ENCODE measurements around the gene TAF11L8.
"Not testable (repeated sequence)": the region's sequence is repeated elsewhere in the genome, so short reads cannot be mapped to it uniquely, and the experiment has no call there.

The TAF11L8 gene

DNA sequence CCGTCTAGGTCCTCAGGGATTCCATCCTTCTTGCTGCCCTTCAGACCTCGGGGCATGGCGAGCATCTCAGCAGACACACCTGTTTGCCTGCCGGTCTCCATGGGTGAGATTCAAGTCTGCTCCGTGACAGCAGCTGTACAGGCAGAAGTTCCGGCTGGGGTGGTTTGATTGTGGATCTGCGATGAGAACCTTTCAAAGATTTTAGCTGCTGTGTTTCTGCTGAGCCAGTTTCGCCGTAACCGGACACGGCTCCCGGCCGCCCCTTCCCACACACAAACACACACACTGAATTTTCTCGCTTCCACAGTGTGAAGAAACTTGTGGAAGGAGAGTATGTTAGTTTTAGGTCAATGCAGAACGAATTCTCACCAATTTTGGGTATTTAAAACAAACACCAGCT, 7.0 kb upstream of the TAF11L8 start, which contains the start of gene TAF11L10:
Gene TAF11L10, minus strand, starts transcription at position 101 of the 400 bp plus-strand sequence.
- H3K27me3 ChIP-seq (ENCODE audit: control insufficient read depth, insufficient read depth, low read length); H3K27ac ChIP-seq (ENCODE audit: low read length); H3K4me3 ChIP-seq (ENCODE audit: low read length); H3K9me3 ChIP-seq (ENCODE audit: control insufficient read depth, insufficient read depth, low read length); DNase-seq (ENCODE audit: low read depth, low spot score); H3K4me1 ChIP-seq (ENCODE audit: control insufficient read depth, insufficient read depth, low read length); H3K36me3 ChIP-seq (ENCODE audit: control insufficient read depth, insufficient read depth, low read length): not testable (repeated sequence)
- WGBS (ENCODE audit: insufficient coverage, insufficient read length) = no CpG with 5 or more reads among the region's 15 CpGs

DNA sequence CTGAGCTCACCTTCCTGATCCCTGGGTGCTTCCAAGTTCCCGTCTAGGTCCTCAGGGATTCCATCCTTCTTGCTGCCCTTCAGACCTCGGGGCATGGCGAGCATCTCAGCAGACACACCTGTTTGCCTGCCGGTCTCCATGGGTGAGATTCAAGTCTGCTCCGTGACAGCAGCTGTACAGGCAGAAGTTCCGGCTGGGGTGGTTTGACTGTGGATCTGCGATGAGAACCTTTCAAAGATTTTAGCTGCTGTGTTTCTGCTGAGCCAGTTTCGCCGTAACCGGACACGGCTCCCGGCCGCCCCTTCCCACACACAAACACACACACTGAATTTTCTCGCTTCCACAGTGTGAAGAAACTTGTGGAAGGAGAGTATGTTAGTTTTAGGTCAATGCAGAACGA, 3.5 kb upstream of the TAF11L8 start, which contains the start of gene TAF11L9:
Gene TAF11L9, minus strand, starts transcription at position 140 of the 400 bp plus-strand sequence.
- not testable (repeated sequence) for H3K27me3 ChIP-seq (ENCODE audit: control insufficient read depth, insufficient read depth, low read length); H3K27ac ChIP-seq (ENCODE audit: low read length); H3K9me3 ChIP-seq (ENCODE audit: control insufficient read depth, insufficient read depth, low read length); DNase-seq (ENCODE audit: low read depth, low spot score); H3K36me3 ChIP-seq (ENCODE audit: control insufficient read depth, insufficient read depth, low read length); H3K4me3 ChIP-seq (ENCODE audit: low read length); H3K4me1 ChIP-seq (ENCODE audit: control insufficient read depth, insufficient read depth, low read length)
- no CpG with 5 or more reads among the region's 15 CpGs for WGBS (ENCODE audit: insufficient coverage, insufficient read length)

DNA sequence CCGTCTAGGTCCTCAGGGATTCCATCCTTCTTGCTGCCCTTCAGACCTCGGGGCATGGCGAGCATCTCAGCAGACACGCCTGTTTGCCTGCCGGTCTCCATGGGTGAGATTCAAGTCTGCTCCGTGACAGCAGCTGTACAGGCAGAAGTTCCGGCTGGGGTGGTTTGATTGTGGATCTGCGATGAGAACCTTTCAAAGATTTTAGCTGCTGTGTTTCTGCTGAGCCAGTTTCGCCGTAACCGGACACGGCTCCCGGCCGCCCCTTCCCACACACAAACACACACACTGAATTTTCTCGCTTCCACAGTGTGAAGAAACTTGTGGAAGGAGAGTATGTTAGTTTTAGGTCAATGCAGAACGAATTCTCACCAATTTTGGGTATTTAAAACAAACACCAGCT, 5.1 kb downstream of the TAF11L8 start, which contains the start of gene TAF11L7:
Gene TAF11L7, minus strand, starts transcription at position 101 of the 400 bp plus-strand sequence.
- H3K36me3 ChIP-seq (ENCODE audit: control insufficient read depth, insufficient read depth, low read length); H3K9me3 ChIP-seq (ENCODE audit: control insufficient read depth, insufficient read depth, low read length); DNase-seq (ENCODE audit: low read depth, low spot score); H3K4me3 ChIP-seq (ENCODE audit: low read length); H3K27ac ChIP-seq (ENCODE audit: low read length); H3K27me3 ChIP-seq (ENCODE audit: control insufficient read depth, insufficient read depth, low read length); H3K4me1 ChIP-seq (ENCODE audit: control insufficient read depth, insufficient read depth, low read length): not testable (repeated sequence)
- WGBS (ENCODE audit: insufficient coverage, insufficient read length) = no CpG with 5 or more reads among the region's 16 CpGs

Measured in iPS DF 6.9 (cell line).